ENCODE results near the gene DCLK1. TPM values are rescaled to one million over a fixed set of nuclear protein-coding genes. Genes with fewer than 3 reads are reported as not detected.

DCLK1 gene
- total and polyA plus RNA-seq, 2 experiments from 2014 or later: 0.16 to 2.9 TPM

DNA sequence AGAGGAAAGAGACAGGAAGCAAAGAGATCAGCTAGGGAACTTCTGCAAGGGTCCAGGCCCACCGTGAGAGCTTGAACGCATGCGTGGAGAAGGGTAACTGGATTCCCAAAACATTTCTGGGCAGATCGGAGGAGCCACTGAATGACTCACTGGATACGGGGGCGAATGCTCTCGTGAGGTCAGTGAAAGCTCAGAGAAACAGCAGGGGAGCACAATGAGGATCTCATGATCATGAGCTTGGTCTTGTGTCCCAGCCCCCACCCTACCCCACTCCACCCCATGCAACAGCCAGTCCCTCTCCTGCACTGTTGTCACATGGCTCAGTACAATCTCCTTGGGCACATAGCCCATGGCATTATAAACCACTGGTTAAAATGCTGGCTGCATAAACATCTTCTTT lies 40.6 kb downstream of the DCLK1 start:
- H2AFZ ChIP-seq: no peak overlapping the region
- H3K27me3 ChIP-seq: no peaks in the 10 kb centered on the region
- H3K9me3 ChIP-seq (ENCODE audit: low read depth): no peaks in the 10 kb centered on the region
- DNase-seq (ENCODE audit: low spot score): no peak
- TF ChIP-seq, protein P1, sequence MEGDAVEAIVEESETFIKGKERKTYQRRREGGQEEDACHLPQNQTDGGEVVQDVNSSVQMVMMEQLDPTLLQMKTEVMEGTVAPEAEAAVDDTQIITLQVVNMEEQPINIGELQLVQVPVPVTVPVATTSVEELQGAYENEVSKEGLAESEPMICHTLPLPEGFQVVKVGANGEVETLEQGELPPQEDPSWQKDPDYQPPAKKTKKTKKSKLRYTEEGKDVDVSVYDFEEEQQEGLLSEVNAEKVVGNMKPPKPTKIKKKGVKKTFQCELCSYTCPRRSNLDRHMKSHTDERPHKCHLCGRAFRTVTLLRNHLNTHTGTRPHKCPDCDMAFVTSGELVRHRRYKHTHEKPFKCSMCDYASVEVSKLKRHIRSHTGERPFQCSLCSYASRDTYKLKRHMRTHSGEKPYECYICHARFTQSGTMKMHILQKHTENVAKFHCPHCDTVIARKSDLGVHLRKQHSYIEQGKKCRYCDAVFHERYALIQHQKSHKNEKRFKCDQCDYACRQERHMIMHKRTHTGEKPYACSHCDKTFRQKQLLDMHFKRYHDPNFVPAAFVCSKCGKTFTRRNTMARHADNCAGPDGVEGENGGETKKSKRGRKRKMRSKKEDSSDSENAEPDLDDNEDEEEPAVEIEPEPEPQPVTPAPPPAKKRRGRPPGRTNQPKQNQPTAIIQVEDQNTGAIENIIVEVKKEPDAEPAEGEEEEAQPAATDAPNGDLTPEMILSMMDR (IDR thresholded peaks at IDR 0.05; ENCODE audit: poor library complexity): no peak
- no peak for TF ChIP-seq EZH2 (IDR thresholded peaks at IDR 0.05; ENCODE audit: borderline replicate concordance)
- TF ChIP-seq EZH2phosphoT487 (IDR thresholded peaks at IDR 0.05; ENCODE audit: low read depth, severe bottlenecking, unreplicated experiment): no peak
- H3K9me2 ChIP-seq (replicated peaks; ENCODE audit: insufficient read depth): no peaks in the 10 kb centered on the region
- H3K36me3 ChIP-seq (replicated peaks; ENCODE audit: insufficient read depth, low read depth): no peaks in the 10 kb centered on the region
- no peaks in the 10 kb centered on the region for H4K20me1 ChIP-seq (ENCODE audit: insufficient read depth, poor library complexity, severe bottlenecking)
- H3K4me1 ChIP-seq (ENCODE audit: insufficient read depth): no peaks in the 10 kb centered on the region
- H3K27ac ChIP-seq: no peak overlapping the region
- H3K4me2 ChIP-seq: no peak overlapping the region
- no peaks in the 10 kb centered on the region for H3K79me2 ChIP-seq
- 84% methylated on average over 7 of the region's 7 CpGs for WGBS (ENCODE audit: low lambda C conversion rate, missing lambda C conversion rate)
- no peak overlapping the region for H3K4me3 ChIP-seq

DNA sequence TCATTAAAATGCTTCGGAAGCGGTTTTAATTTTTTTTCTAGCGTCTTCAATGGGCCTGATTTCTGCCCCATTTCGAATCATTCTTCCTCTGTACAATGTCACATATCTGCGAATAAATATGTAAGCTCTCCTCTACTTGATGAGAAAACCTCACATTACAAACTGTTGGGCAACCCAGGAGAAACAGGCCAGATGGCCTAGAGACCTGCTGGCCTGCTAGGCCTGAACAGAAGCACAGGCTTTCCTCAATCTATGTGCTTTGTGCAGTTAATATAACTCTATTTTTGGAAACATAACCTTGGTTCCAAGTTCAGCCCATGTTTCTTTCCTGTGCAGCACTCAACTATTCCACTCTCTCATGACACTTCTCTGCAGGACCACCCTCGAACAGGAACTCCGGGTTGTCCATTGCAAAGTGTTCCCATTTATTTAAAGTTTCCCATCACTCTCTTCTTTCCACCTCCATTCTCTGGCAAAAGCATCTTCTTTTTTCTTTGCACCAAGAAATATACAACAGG lies 42.0 kb downstream of the DCLK1 start:
- TF ChIP-seq, protein P1 (IDR thresholded peaks at IDR 0.05; ENCODE audit: poor library complexity): no peak
- no peak for TF ChIP-seq EZH2 (IDR thresholded peaks at IDR 0.05; ENCODE audit: borderline replicate concordance)
- no peak for TF ChIP-seq EZH2phosphoT487 (IDR thresholded peaks at IDR 0.05; ENCODE audit: low read depth, severe bottlenecking, unreplicated experiment)
- no peak overlapping the region for H3K4me2 ChIP-seq
- no peak for DNase-seq (ENCODE audit: low spot score)
- H3K79me2 ChIP-seq: no peaks in the 10 kb centered on the region
- no peaks in the 10 kb centered on the region for H3K36me3 ChIP-seq (replicated peaks; ENCODE audit: insufficient read depth, low read depth)
- H3K4me3 ChIP-seq: no peak overlapping the region
- H3K27me3 ChIP-seq: no peaks in the 10 kb centered on the region
- no peaks in the 10 kb centered on the region for H3K9me2 ChIP-seq (replicated peaks; ENCODE audit: insufficient read depth)
- no peak overlapping the region for H3K27ac ChIP-seq
- no peak overlapping the region for H2AFZ ChIP-seq
- H3K9me3 ChIP-seq (ENCODE audit: low read depth): no peaks in the 10 kb centered on the region
- 95% methylated on average over 7 of the region's 7 CpGs for whole genome bisulfite sequencing (ENCODE audit: low lambda C conversion rate, missing lambda C conversion rate)
- H4K20me1 ChIP-seq (ENCODE audit: insufficient read depth, poor library complexity, severe bottlenecking): no peaks in the 10 kb centered on the region
- H3K4me1 ChIP-seq (ENCODE audit: insufficient read depth): no peaks in the 10 kb centered on the region

DNA sequence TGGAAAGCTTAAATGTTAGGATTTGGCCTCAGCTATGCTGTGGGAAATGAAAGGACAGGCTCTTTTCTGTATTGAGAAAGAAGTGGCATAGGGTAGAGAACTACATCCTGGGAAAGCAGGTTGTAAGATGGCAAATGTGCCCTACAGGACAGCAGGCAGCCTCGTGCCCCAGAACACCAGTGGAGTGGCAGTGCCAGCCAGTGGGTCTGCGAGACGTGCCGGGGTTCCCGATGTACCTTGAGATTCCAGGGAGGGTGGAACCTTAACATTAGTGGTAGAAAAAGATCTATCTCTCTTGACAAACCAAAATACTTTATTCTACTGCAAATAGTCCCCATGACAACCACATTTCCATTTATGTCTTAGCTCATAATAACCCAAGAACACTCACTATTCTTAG lies 42.7 kb downstream of the DCLK1 start:
- Histone ChIP-seq H3K4me3 (no peak overlapping the region), H3K27ac (no peak overlapping the region), H3K9me3 (ENCODE audit: low read depth) (no peaks in the 10 kb centered on the region), H3K79me2 (no peaks in the 10 kb centered on the region), H3K4me2 (no peak overlapping the region), H4K20me1 (ENCODE audit: insufficient read depth, poor library complexity, severe bottlenecking) (no peaks in the 10 kb centered on the region), H3K4me1 (ENCODE audit: insufficient read depth) (no peaks in the 10 kb centered on the region), H3K36me3 (replicated peaks; ENCODE audit: insufficient read depth, low read depth) (no peaks in the 10 kb centered on the region), H3K27me3 (peaks cover 4% of the 10 kb centered on the region), H2AFZ (no peak overlapping the region), H3K9me2 (replicated peaks; ENCODE audit: insufficient read depth) (no peaks in the 10 kb centered on the region)
- TF ChIP-seq EZH2phosphoT487 (IDR thresholded peaks at IDR 0.05; ENCODE audit: low read depth, severe bottlenecking, unreplicated experiment): no peak
- WGBS (ENCODE audit: low lambda C conversion rate, missing lambda C conversion rate): 97% methylated on average over 5 of the region's 5 CpGs
- DNase-seq (ENCODE audit: low spot score): no peak

DNA sequence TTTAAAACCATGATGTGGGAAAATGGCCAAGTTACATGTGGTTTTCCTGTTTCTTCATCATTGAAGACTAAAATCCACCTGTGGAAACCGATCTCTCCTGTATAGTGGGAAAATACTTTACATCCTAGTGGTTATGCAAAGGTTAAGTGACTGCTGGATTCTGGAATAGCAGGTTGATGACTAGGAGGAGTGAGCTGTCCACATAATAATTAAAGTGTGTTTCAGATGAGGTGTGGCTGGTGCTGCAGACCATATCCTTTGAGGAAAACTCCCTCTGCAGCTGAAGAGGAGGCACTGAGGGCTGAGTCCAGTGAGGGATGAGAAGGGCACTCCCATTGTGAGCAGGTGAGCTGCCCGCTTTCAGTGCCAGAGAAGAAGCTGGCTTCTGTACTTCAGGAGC lies 43.2 kb downstream of the DCLK1 start:
- no peaks in the 10 kb centered on the region for H3K79me2 ChIP-seq
- H2AFZ ChIP-seq: no peak overlapping the region
- H3K9me3 ChIP-seq (ENCODE audit: low read depth): no peaks in the 10 kb centered on the region
- no peak overlapping the region for H3K4me2 ChIP-seq
- H4K20me1 ChIP-seq (ENCODE audit: insufficient read depth, poor library complexity, severe bottlenecking): no peaks in the 10 kb centered on the region
- no peaks in the 10 kb centered on the region for H3K9me2 ChIP-seq (replicated peaks; ENCODE audit: insufficient read depth)
- no peak for DNase-seq (ENCODE audit: low spot score)
- WGBS (ENCODE audit: low lambda C conversion rate, missing lambda C conversion rate): 83% methylated on average over 2 of the region's 2 CpGs
- no peak overlapping the region for H3K4me3 ChIP-seq
- no peaks in the 10 kb centered on the region for H3K36me3 ChIP-seq (replicated peaks; ENCODE audit: insufficient read depth, low read depth)
- H3K27ac ChIP-seq: no peak overlapping the region
- peaks cover 4% of the 10 kb centered on the region for H3K27me3 ChIP-seq
- H3K4me1 ChIP-seq (ENCODE audit: insufficient read depth): no peaks in the 10 kb centered on the region
- TF ChIP-seq, protein P1 (IDR thresholded peaks at IDR 0.05; ENCODE audit: poor library complexity): no peak
- TF ChIP-seq EZH2 (IDR thresholded peaks at IDR 0.05; ENCODE audit: borderline replicate concordance) (no peak), EZH2phosphoT487 (IDR thresholded peaks at IDR 0.05; ENCODE audit: low read depth, severe bottlenecking, unreplicated experiment) (no peak)

All from hepatocyte (in vitro differentiated cells).